Stimulated activated CD4-positive, alpha-beta T cell treated with anti-CD3 and anti-CD28 coated beads, Interleukin-4, amount 100 ng/mL, for 1 hour (primary cell): ENCODE measurements around the gene SECISBP2.
"Not testable (repeated sequence)": the region's sequence is repeated elsewhere in the genome, so short reads cannot be mapped to it uniquely, and the experiment has no call there.

Experiments
- DNase-seq: peaks from one replicate; pipeline ENCODE4 v3.0.0-alpha.2; 2020

Gene SECISBP2

GRCh38 chr9:89318123-89319014, at the start of gene SECISBP2:
SECISBP2 (plus strand) TSS chr9:89318500; CDS start chr9:89318577, 77 bp downstream.
- peak; percentile 93 for DNase-seq

- DNase-seq, result no peak
Measured at GRCh38 chr9:89273528-89274279, 44.6 kb upstream of the SECISBP2 start.

- DNase-seq, result no peak
Measured at GRCh38 chr9:89274838-89275237, 43.5 kb upstream of the SECISBP2 start.

GRCh38 chr9:89276040-89276439, 42.3 kb upstream of the SECISBP2 start:
- DNase-seq, result not testable (repeated sequence)

- no peak for DNase-seq
Measured at GRCh38 chr9:89277043-89277442, 41.3 kb upstream of the SECISBP2 start.

- DNase-seq, result no peak
Measured at GRCh38 chr9:89277454-89277853, 40.8 kb upstream of the SECISBP2 start.

- no peak for DNase-seq
Measured at GRCh38 chr9:89278551-89278950, 39.7 kb upstream of the SECISBP2 start.

GRCh38 chr9:89278997-89279739, 39.1 kb upstream of the SECISBP2 start:
- no peak for DNase-seq

- DNase-seq, result no peak
Measured at GRCh38 chr9:89281106-89281505, 37.2 kb upstream of the SECISBP2 start.

GRCh38 chr9:89282248-89282968, 35.9 kb upstream of the SECISBP2 start:
- DNase-seq, result peak; percentile 2

GRCh38 chr9:89284076-89284475, 34.2 kb upstream of the SECISBP2 start:
- no peak for DNase-seq

GRCh38 chr9:89291741-89292140, 26.6 kb upstream of the SECISBP2 start:
- DNase-seq, result no peak

- no peak for DNase-seq
Measured at GRCh38 chr9:89293014-89293413, 25.3 kb upstream of the SECISBP2 start.

- no peak for DNase-seq
Measured at GRCh38 chr9:89295400-89295799, 22.9 kb upstream of the SECISBP2 start.

GRCh38 chr9:89301996-89302395, 16.3 kb upstream of the SECISBP2 start:
- DNase-seq, result not testable (repeated sequence)

- DNase-seq, result no peak
Measured at GRCh38 chr9:89304020-89304833, 14.1 kb upstream of the SECISBP2 start.

- DNase-seq, result no peak
Measured at GRCh38 chr9:89304834-89305188, 13.5 kb upstream of the SECISBP2 start.

GRCh38 chr9:89305868-89306267, 12.4 kb upstream of the SECISBP2 start:
- no peak for DNase-seq

GRCh38 chr9:89309166-89309565, 9.1 kb upstream of the SECISBP2 start:
- DNase-seq, result no peak

GRCh38 chr9:89309608-89310474, 8.5 kb upstream of the SECISBP2 start:
- DNase-seq, result no peak
